ENCODE results near the gene SPRED3.
A peak's percentile ranks its signal among the peaks of the same experiment; 100 is the strongest.
"Not testable (repeated sequence)": the region's sequence is repeated elsewhere in the genome, so short reads cannot be mapped to it uniquely, and the experiment has no call there.

Gene SPRED3

GRCh38 chr19:38388349-38389100, at the start of gene SPRED3:
TSS of gene SPRED3 (plus strand) at chr19:38388697. CDS start at chr19:38390303, 1,606 bp downstream.
- DNase-seq = peak; percentile 63

DNA sequence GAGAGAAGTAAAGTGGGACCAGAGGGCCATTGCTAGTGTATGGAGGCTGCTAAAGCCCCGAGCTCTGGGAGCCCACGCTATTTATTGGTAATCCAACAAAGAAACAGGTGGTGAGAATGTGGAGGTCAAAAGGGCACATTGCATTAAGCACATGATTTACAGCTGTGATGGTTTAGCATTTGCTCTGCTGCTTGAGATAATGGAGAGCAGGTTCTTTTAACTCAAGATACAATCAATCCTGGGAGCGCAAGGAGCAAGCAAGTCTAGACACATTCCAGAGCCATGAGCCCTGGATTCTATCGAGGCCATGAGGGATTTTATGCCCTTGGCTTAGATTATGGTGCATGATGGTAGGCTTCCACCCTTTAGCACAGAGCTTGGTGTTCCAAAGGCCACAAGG, 49.5 kb upstream of the SPRED3 start:
- DNase-seq = not testable (repeated sequence)

DNA sequence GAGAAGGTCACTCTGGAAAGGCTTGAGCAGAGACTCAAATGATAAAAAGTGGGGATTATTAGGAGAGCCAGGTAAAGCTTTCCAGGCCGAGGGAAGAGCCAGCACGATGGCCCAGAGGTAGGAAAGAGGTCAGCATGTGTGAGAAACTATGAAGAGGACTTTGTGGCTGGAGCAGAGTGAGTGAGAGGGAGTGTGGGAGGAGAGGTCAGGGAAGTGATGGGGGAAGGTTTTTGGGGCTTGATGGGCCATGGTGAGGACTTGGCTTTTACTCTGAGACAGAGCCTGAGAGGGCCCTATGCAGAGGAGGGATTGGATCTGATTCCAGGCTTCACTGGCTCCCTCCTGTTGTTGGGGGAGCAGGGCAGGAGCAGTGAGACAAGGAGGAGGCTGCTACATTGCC, 47.6 kb upstream of the SPRED3 start:
- DNase-seq = no peak

GRCh38 chr19:38346837-38347236, 41.7 kb upstream of the SPRED3 start:
- DNase-seq = no peak

- DNase-seq = no peak
Measured at GRCh38 chr19:38350883-38351282, 37.6 kb upstream of the SPRED3 start.

GRCh38 chr19:38351865-38352395, 36.6 kb upstream of the SPRED3 start:
- no peak for DNase-seq

GRCh38 chr19:38352611-38353010, 35.9 kb upstream of the SPRED3 start:
- no peak for DNase-seq

- no peak for DNase-seq
Measured at GRCh38 chr19:38355728-38356725, 32.5 kb upstream of the SPRED3 start.

GRCh38 chr19:38358071-38358470, 30.4 kb upstream of the SPRED3 start:
- no peak for DNase-seq

GRCh38 chr19:38359242-38360021, 29.1 kb upstream of the SPRED3 start:
- no peak for DNase-seq

DNA sequence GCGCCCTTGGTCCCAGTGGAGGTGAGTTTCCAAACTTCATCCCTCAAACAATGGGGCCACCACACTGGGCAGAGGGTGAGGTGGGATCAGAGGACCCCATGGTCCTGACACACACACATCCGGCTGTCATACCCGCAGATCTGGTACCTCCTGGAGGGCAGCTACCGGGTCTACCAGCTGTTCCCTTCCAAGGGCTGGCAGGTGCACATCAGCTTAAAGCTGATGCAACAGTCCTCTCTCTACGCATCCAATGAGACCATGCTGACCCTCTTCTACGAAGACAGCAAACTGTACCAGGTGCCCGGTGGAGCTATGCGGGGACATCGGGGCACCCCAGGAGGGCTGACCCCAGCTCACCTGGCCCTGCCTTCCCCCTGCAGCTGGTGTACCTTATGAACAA, 28.1 kb upstream of the SPRED3 start:
- no peak for DNase-seq

GRCh38 chr19:38360839-38361631, 27.5 kb upstream of the SPRED3 start:
- no peak for DNase-seq

DNA sequence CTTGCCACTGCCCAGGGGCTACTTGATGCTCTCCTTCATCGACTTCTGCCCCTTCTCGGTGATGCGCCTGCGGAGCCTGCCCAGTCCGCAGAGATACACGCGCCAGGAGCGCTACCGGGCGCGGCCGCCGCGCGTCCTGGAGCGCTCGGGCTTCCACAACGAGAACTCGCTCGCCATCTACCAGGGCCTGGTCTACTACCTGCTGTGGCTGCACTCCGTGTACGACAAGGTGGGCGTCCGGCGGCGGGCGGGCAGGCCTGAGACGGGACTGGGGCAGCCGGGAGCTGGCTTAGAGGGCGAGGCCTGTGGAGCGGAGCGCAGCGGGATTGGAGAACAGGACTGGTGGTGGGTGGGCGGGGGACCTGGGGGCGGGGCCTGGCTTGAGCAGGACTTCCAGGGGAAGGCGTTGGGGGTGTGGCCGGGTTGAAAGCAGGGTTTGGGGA, 26.8 kb upstream of the SPRED3 start:
- DNase-seq = peak; percentile 79

DNA sequence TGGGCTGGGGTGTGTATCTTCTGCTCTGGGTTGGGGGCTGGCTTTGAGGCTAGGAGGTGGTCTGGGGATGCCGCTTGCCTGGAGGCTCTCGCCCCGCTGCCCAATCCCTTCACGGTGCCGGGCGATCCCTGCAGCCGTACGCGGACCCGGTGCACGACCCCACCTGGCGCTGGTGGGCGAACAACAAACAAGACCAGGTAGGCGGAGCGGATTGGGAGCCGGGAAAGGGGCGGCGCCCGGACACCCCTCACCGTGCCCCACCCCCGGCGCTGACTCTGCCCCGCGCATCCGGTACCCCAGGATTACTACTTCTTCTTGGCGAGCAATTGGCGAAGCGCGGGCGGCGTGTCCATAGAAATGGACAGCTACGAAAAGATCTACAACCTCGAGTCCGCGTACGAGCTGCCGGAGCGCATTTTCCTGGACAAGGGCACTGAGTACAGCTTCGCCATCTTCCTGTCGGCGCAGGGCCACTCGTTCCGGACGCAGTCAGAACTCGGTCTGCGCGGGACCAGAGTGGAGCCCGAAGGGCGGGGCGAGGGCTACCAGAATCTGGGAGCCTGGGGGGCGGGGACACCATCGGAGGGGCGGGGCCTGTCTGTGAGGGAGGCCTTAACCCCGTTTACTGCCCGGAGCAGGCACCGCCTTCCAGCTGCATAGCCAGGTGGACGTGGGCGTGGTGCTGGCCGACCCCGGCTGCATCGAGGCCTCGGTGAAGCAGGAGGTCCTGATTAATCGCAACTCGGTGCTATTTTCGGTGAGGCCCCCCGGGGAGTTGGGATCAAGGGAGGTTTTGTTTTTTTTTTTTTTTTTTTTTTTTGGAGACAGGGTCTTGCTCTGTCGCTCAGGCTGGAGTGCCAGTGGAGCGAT, 26.2 kb upstream of the SPRED3 start:
- DNase-seq = peak; percentile 79

DNA sequence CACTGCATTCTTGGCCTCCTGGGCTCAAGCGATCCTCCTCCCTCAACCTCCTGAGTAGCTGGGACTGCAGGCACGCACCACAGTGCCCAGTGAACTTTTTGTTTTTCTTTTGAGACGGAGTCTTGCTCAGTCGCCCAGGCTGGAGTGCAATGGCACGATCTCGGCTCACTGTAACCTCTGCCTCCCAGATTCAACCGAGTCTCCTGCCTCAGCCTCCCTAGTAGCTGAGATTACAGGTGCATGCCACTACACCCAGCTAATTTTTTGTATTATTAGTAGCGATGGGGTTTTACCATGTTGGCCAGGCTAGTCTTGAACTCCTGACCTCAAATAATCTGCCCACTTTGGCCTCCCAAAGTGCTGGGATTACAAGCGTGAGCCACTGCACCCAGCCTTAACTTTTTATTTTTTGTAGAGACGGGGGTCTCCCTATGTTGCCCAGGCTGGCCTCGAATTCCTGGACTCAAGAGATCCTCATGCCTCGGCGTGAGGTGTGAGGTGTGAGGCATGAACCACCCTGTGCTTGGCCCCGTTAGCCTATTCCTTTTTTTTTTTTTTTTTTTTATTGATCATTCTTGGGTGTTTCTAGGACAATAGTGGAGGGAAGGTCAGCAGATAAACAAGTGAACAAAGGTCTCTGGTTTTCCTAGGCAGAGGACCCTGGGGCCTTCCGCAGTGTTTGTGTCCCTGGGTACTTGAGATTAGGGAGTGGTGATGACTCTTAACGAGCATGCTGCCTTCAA, 25.4 kb upstream of the SPRED3 start:
- not testable (repeated sequence) for DNase-seq

- no peak for DNase-seq
Measured at GRCh38 chr19:38367041-38367440, 21.5 kb upstream of the SPRED3 start.

DNA sequence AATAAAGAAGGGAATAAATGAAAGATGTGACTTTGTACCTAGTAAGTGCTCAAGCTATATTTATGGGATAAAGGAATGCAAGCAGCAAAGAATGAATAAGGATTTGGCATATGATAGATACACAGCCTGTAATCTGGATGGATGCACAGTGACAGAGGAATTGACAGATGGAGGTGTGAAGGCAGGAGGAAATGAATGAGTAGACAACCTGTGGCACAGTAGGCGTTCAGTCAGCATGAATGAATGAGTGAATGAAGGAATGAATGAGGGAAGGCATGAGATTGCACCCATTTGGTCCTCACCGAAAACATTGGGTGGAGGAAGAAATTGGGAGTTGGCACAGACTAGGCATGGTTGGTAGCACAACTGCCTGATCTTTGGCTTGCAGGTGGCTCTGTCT, 18.9 kb upstream of the SPRED3 start:
- DNase-seq = no peak

DNA sequence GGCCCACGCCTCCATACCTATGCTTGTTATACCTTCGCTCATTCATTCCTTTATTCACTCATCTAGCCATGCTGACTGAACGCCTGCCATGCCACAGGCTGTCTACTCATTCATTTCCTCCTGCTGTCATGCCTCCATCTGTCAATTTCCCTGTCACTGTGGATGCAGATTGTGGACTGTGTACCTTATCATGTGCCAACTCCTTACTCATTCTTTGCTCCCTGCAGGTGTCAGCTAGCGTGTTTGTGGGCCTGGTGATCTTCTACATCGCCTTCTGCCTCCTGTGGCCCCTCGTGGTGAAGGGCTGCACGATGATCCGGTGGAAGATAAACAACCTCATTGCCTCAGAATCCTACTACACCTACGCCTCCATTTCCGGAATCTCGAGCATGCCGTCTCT, 18.2 kb upstream of the SPRED3 start:
- no peak for DNase-seq

DNA sequence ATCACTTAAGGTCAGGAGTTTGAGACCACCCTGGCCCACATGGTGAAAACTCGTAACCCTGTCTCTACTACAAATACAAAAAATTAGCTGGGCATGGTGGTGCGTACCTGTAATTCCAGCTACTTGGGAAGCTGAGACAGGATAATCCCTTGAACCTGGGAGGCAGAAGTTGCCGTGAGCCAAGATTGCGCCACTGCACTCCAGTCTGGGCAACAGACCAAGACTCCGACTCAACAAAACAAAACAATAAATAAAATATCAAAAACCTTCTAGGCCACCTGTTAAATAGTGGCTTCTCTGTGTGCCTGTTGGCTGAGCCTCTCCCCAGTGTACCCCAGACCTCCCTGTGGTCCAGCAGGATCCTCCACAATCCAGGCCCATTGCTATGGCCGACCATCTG, 17.4 kb upstream of the SPRED3 start:
- no peak for DNase-seq

GRCh38 chr19:38373907-38374331, 14.6 kb upstream of the SPRED3 start:
- DNase-seq = no peak

Data from SHP77 treated with DMSO at 0.1 percent for 48 hours (cell line).